HCT116 (cell line): ENCODE data around the gene SH3TC1. TPM values are rescaled to one million over a fixed set of nuclear protein-coding genes. Genes with fewer than 3 reads are reported as not detected.

ENCODE experiments used
- ATAC-seq: fragments of 200-7000 bp; cut with Tn5 transposase; 2 replicates; pipeline ENCODE4 v1.9.1; 2020; ENCODE audit warnings: mild to moderate bottlenecking, moderate library complexity
- BruUV-seq: library from RNA; stranded (reverse); fragments of 400-500 nt; replicated peaks from 2 replicates; lab custom pipeline; 2021; lab: Mats Ljungman, UMichigan
- CTCF ChIA-PET: fragments of 300-600 bp; sonication (Branson Sonifier 250); formaldehyde crosslinking; loops from one replicate; lab custom pipeline; 2021; ENCODE audit warnings: antibody characterized with exemption; lab: Charles Lee
- POLR2A ChIA-PET: fragments of 300-600, 350-600 bp; sonication (Branson Sonifier 250); formaldehyde crosslinking; loops from one replicate; lab custom pipeline; 2021; ENCODE audit warnings: antibody characterized with exemption; lab: Charles Lee
- RAD21 ChIA-PET, 2 experiments: fragments of 300-600 bp; sonication (Branson Sonifier 250); formaldehyde crosslinking; loops; one replicate each; lab custom pipeline; 2023; ENCODE audit warnings: low total read pairs in 2 of 2; ENCODE audit not compliant: uncharacterized antibody in 2 of 2, unreplicated experiment in 2 of 2, low non-redundant PET in 1 of 2; lab: Charles Lee
- DNase-seq: peaks from one replicate; pipeline ENCODE4 v3.0.0-alpha.2; 2010; ENCODE audit warnings: low read depth, low spot score
- H2AFZ ChIP-seq: fragments of 200-600 bp; shearing (Covaris generic), sonication (generic); 2 replicates; pipeline ENCODE4 v1.6.1; 2017; ENCODE audit warnings: low read depth, mixed run types, mixed read lengths, antibody characterized with exemption, low read length; ENCODE audit not compliant: poor library complexity, severe bottlenecking
- H3K27ac ChIP-seq: 2 replicates; pipeline ENCODE4 v1.5.1; 2012; ENCODE audit warnings: low read depth, low read length
- H3K27me3 ChIP-seq: fragments of 200-600 bp; sonication (generic); 2 replicates; pipeline ENCODE4 v1.6.1; 2016; ENCODE audit warnings: mixed run types, low read length, mixed read lengths; ENCODE audit not compliant: insufficient read depth
- H3K36me3 ChIP-seq, 2 experiments: fragments of 200-500 bp in 1 of 2; fragments of 200-600 bp in 1 of 2; sonication (Bioruptor generic) in 1 of 2; sonication (generic) in 1 of 2; 2 replicates each; pipeline versions ENCODE4 v1.5.1 to v1.6.1; 2014 to 2016; ENCODE audit warnings: low read length in 2 of 2, inconsistent platforms in 1 of 2, mixed read lengths in 1 of 2, mixed run types in 1 of 2; ENCODE audit not compliant: insufficient read depth in 2 of 2, control insufficient read depth in 1 of 2
- H3K4me1 ChIP-seq, 2 experiments: fragments of 200-600 bp in 1 of 2; sonication (generic) in 1 of 2; 2 replicates each; pipeline versions ENCODE4 v1.5.1 to v1.6.1; 2012 to 2017; ENCODE audit warnings: low read length in 2 of 2, inconsistent platforms in 1 of 2, mild to moderate bottlenecking in 1 of 2, mixed read lengths in 1 of 2, mixed run types in 1 of 2, moderate library complexity in 1 of 2; ENCODE audit not compliant: insufficient read depth in 2 of 2, control insufficient read depth in 1 of 2
- H3K4me2 ChIP-seq: fragments of 200-600 bp; sonication (generic); 2 replicates; pipeline ENCODE4 v1.6.1; 2017; ENCODE audit warnings: mixed run types, low read length, mixed read lengths
- H3K4me3 ChIP-seq, 2 experiments: fragments of 200-600 bp in 1 of 2; sonication (generic) in 1 of 2; replicated peaks in 1 of 2; 2 replicates each; pipeline ENCODE4 v1.5.1; 2011 to 2016; ENCODE audit warnings: low read length in 2 of 2, control low read depth in 1 of 2, low read depth in 1 of 2, mild to moderate bottlenecking in 1 of 2, mixed read lengths in 1 of 2, mixed run types in 1 of 2
- H3K79me2 ChIP-seq: fragments of 200-600 bp; sonication (generic); 2 replicates; pipeline ENCODE4 v1.6.1; 2017; ENCODE audit warnings: mild to moderate bottlenecking, mixed run types, low read length, moderate library complexity, mixed read lengths; ENCODE audit not compliant: insufficient read depth
- H3K9ac ChIP-seq: fragments of 200-600 bp; sonication (generic); 2 replicates; pipeline ENCODE4 v1.6.1; 2016; ENCODE audit warnings: low read length, mixed read lengths
- H3K9me2 ChIP-seq: fragments of 200-600 bp; sonication (generic), shearing (Covaris generic); 2 replicates; pipeline ENCODE4 v1.6.1; 2017; ENCODE audit warnings: mixed run types, mild to moderate bottlenecking, moderate library complexity; ENCODE audit not compliant: insufficient read depth
- H3K9me3 ChIP-seq, 2 experiments: fragments of 200-500 bp in 1 of 2; fragments of 200-600 bp in 1 of 2; sonication (Bioruptor generic) in 1 of 2; sonication (generic) in 1 of 2; 2 replicates each; pipeline ENCODE4 v1.6.1; 2014 to 2017; ENCODE audit warnings: low read length in 2 of 2, mixed read lengths in 2 of 2, inconsistent platforms in 1 of 2, low read depth in 1 of 2, mild to moderate bottlenecking in 1 of 2, mixed run types in 1 of 2, moderate library complexity in 1 of 2; ENCODE audit not compliant: control insufficient read depth in 1 of 2, insufficient read depth in 1 of 2
- H4K20me1 ChIP-seq: fragments of 200-600 bp; sonication (generic), shearing (Covaris generic); 2 replicates; pipeline ENCODE4 v1.6.1; 2017; ENCODE audit warnings: mixed run types, mild to moderate bottlenecking, moderate library complexity; ENCODE audit not compliant: insufficient read depth
- ATF3 ChIP-seq: IDR thresholded peaks from 2 replicates; pipeline ENCODE4 v1.6.1; 2012
- CBX3 ChIP-seq: IDR thresholded peaks from 2 replicates; pipeline ENCODE4 v1.6.1; 2012; ENCODE audit warnings: low read depth
- EGR1 ChIP-seq: IDR thresholded peaks from 2 replicates; pipeline ENCODE4 v1.6.1; 2012; ENCODE audit warnings: low read depth
- POLR2A ChIP-seq: IDR thresholded peaks from 2 replicates; pipeline ENCODE4 v1.7.0; 2011; ENCODE audit warnings: borderline replicate concordance; ENCODE audit not compliant: insufficient read depth, insufficient read length; ENCODE audit errors: extremely low read depth
- RAD21 ChIP-seq: IDR thresholded peaks from 2 replicates; pipeline ENCODE4 v1.6.1; 2012; ENCODE audit warnings: low read depth, mild to moderate bottlenecking
- SRF ChIP-seq: IDR thresholded peaks from 2 replicates; pipeline ENCODE4 v1.6.1; 2012; ENCODE audit warnings: low read depth
- TCF7L2 ChIP-seq: IDR thresholded peaks from 2 replicates; pipeline ENCODE4 v1.7.0; 2011; ENCODE audit warnings: borderline replicate concordance, inconsistent platforms; ENCODE audit not compliant: insufficient read depth, insufficient read length; ENCODE audit errors: extremely low read depth
- YY1 ChIP-seq: IDR thresholded peaks from 2 replicates; pipeline ENCODE4 v1.6.1; 2011; ENCODE audit warnings: low read length, low read depth, moderate library complexity, mild to moderate bottlenecking; ENCODE audit not compliant: insufficient replicate concordance; ENCODE audit errors: extremely low read depth
- ZFX ChIP-seq: fragments of 450-650 bp; IDR thresholded peaks from 2 replicates; pipeline ENCODE4 v1.6.1; 2017
- intact Hi-C: fragments of 100-400 bp; cut with micrococcal nuclease; formaldehyde crosslinking; loops from 2 replicates; pipeline ENCODE4 v1.10.0; 2022
- total RNA-seq: library from RNA; stranded (reverse); gene quantifications from one replicate; pipeline ENCODE4 v1.2.1, GENCODE V29; 2021; ENCODE audit not compliant: unreplicated experiment
- TF ChIP-seq, protein P1 (sequence below), 3 experiments: fragments of 200-600 bp in 1 of 3; sonication (generic) in 1 of 3; IDR thresholded peaks in 2 of 3; conservative IDR thresholded peaks in 1 of 3; 2 replicates each; pipeline ENCODE4 v1.5.1; 2012 to 2017; ENCODE audit warnings: low read depth in 2 of 3, low read length in 2 of 3, antibody characterized with exemption in 1 of 3, borderline replicate concordance in 1 of 3, control low read depth in 1 of 3, mild to moderate bottlenecking in 1 of 3, mixed read lengths in 1 of 3, mixed run types in 1 of 3, moderate library complexity in 1 of 3; ENCODE audit not compliant: insufficient read depth in 1 of 3

Gene SH3TC1
- total RNA-seq, 1 experiment from 2014 or later, result 12.5 TPM

- DNase-seq, result no peak
- RAD21 ChIA-PET, result no interaction called here
- Histone ChIP-seq H3K27ac (no peak overlapping the region), H3K9me2 (no peaks in the 10 kb centered on the region), H3K9ac (no peak overlapping the region), H3K36me3 (no peaks in the 10 kb centered on the region), H3K4me3 (no peak overlapping the region), H3K4me2 (no peak overlapping the region), H3K9me3 (no peaks in the 10 kb centered on the region), H4K20me1 (no peaks in the 10 kb centered on the region), H2AFZ (no peak overlapping the region), H3K27me3 (no peaks in the 10 kb centered on the region), H3K4me1 (peaks cover 0 to 8% of the 10 kb centered on the region in 2 experiments; a peak in 2 of 4 replicates), H3K79me2 (no peaks in the 10 kb centered on the region)
- ATAC-seq, result no peak
- intact Hi-C loops, result no loop called here
- CTCF ChIA-PET, result no interaction called here
- POLR2A ChIA-PET, result no interaction called here
- TF ChIP-seq RAD21, result no peak
- TF ChIP-seq SRF, result no peak
- TF ChIP-seq POLR2A, result no peak
- TF ChIP-seq ATF3, result no peak
- TF ChIP-seq EGR1, result no peak
- no peak for TF ChIP-seq YY1
- no peak for TF ChIP-seq CBX3
- no peak for TF ChIP-seq TCF7L2
- no TSS peak for BruUV-seq
Measured at GRCh38 chr4:8283161-8283560, 84.1 kb downstream of the SH3TC1 start.

DNA sequence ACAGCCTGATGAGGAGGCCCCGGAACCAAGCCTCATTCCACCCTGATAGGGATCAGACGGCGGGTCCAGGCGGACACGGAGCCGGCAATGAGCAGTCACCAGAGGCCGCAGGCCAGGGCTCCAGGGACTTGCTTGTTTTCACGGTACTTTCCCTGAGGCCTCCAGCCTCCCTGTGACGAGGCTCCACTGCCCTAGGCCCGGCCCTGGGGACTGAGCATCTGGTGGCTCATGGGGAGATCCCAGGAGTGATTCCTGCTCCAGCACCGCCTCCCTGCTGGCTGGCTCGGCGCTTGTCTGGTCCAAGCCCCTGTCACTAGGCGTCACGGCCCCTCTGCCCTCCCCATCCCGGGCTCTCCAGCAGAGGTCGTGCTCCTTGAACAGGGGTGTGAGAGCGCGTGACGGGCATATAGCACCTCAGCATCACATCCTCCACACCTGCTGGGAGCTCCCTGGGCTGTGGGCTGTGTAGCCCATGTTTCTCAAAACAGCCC, 84.6 kb downstream of the SH3TC1 start:
- H3K9me2 ChIP-seq, result no peaks in the 10 kb centered on the region
- ChIA-PET RAD21 (no interaction called here), CTCF (no interaction called here), POLR2A (no interaction called here)
- no peak overlapping the region for H3K27ac ChIP-seq
- H3K9me3 ChIP-seq, result no peaks in the 10 kb centered on the region
- no peak overlapping the region for H3K9ac ChIP-seq
- no peak overlapping the region for H2AFZ ChIP-seq
- no peak overlapping the region for H3K4me2 ChIP-seq
- BruUV-seq, result no TSS peak
- no peaks in the 10 kb centered on the region for H3K27me3 ChIP-seq
- no peak overlapping the region for H3K4me3 ChIP-seq
- no peaks in the 10 kb centered on the region for H4K20me1 ChIP-seq
- DNase-seq, result no peak
- H3K36me3 ChIP-seq, result no peaks in the 10 kb centered on the region
- peaks cover 0 to 2% of the 10 kb centered on the region in 2 experiments; a peak in 1 of 4 replicates for H3K4me1 ChIP-seq
- ATAC-seq, result no peak
- no peaks in the 10 kb centered on the region for H3K79me2 ChIP-seq
- intact Hi-C loops, result no loop called here
- TF ChIP-seq ZFX (no peak), RAD21 (no peak), CBX3 (no peak)
- TF ChIP-seq, protein P1, sequence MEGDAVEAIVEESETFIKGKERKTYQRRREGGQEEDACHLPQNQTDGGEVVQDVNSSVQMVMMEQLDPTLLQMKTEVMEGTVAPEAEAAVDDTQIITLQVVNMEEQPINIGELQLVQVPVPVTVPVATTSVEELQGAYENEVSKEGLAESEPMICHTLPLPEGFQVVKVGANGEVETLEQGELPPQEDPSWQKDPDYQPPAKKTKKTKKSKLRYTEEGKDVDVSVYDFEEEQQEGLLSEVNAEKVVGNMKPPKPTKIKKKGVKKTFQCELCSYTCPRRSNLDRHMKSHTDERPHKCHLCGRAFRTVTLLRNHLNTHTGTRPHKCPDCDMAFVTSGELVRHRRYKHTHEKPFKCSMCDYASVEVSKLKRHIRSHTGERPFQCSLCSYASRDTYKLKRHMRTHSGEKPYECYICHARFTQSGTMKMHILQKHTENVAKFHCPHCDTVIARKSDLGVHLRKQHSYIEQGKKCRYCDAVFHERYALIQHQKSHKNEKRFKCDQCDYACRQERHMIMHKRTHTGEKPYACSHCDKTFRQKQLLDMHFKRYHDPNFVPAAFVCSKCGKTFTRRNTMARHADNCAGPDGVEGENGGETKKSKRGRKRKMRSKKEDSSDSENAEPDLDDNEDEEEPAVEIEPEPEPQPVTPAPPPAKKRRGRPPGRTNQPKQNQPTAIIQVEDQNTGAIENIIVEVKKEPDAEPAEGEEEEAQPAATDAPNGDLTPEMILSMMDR (IDR thresholded peaks at IDR 0.05 in 2 of 3, conservative IDR thresholded peaks at IDR 0.05 in 1 of 3; ENCODE audit: borderline replicate concordance in 1 of 3, insufficient read depth in 1 of 3, low read depth in 2 of 3, low read length in 2 of 3), result no peak
